Stomach (tissue), 9 donors: ENCODE data around the gene EAF1. TPM values are rescaled to one million over a fixed set of nuclear protein-coding genes. Genes with fewer than 3 reads are reported as not detected.

Experiments used
- DNase-seq, 2 donors: peaks; one replicate each; pipeline versions ENCODE4 v3.0.0 to v3.0.0-alpha.2; 2013 to 2019
- H3K27ac ChIP-seq, 5 donors: fragments of 200-600 bp in 4 of 5; sonication (generic) in 4 of 5; one replicate each; pipeline ENCODE4 v1.5.1; 2013 to 2019; ENCODE audit warnings: mild to moderate bottlenecking in 1 of 5, moderate library complexity in 1 of 5
- H3K27me3 ChIP-seq, 3 donors: fragments of 200-600 bp; sonication (generic); one replicate each; pipeline ENCODE4 v1.5.1; 2017 to 2019; ENCODE audit warnings: mixed run types in 1 of 3
- H3K36me3 ChIP-seq, 4 donors: fragments of 200-600 bp; sonication (generic); 1 replicate in 3 of 4; 2 replicates in 1 of 4; pipeline ENCODE4 v1.5.1; 2016 to 2019
- H3K4me1 ChIP-seq, 4 donors: fragments of 200-600 bp; sonication (generic); one replicate each; pipeline ENCODE4 v1.5.1; 2016 to 2019
- H3K4me3 ChIP-seq, 4 donors: fragments of 200-600 bp; sonication (generic) in 3 of 4; one replicate each; pipeline ENCODE4 v1.5.1; 2016 to 2019; ENCODE audit warnings: mild to moderate bottlenecking in 1 of 4
- H3K9me3 ChIP-seq, 4 donors: fragments of 200-600 bp; sonication (generic); one replicate each; pipeline ENCODE4 v1.5.1; 2016 to 2019
- CTCF ChIP-seq, 7 experiments: fragments of 450-650 bp in 4 of 7; fragments of 200-600 bp in 3 of 7; sonication (generic) in 3 of 7; IDR thresholded peaks; one replicate each; pipeline ENCODE4 v1.5.1; 2016 to 2019; ENCODE audit warnings: antibody characterized with exemption in 7 of 7, control low read depth in 2 of 7, mild to moderate bottlenecking in 1 of 7
- EP300 ChIP-seq: sonication (generic); formaldehyde crosslinking; IDR thresholded peaks from one replicate; pipeline ENCODE4 v1.6.1; 2017; ENCODE audit warnings: antibody characterized with exemption
- POLR2A ChIP-seq, 4 donors: fragments of 450-650 bp; IDR thresholded peaks; one replicate each; pipeline ENCODE4 v1.6.1; 2016; ENCODE audit warnings: antibody characterized with exemption in 4 of 4, control low read depth in 2 of 4, mild to moderate bottlenecking in 1 of 4, moderate library complexity in 1 of 4
- POLR2AphosphoS5 ChIP-seq, 3 donors: sonication (generic); formaldehyde crosslinking; IDR thresholded peaks; one replicate each; pipeline ENCODE4 v1.6.1; 2016; ENCODE audit warnings: antibody characterized with exemption in 3 of 3
- WGBS, 5 donors: extraction: QIAGEN DNeasy Blood & Tissue Kit in 3 of 5; methylation state at CpG; one replicate each; pipeline versions ENCODE4 v1.1.5 to v1.1.7; 2013 to 2018; 5-methylcytosine and 5-hydroxymethylcytosine counted together
- intact Hi-C: fragments of 100-400 bp; cut with DNase I; formaldehyde crosslinking; loops from one replicate; pipeline ENCODE4 v1.15.1; 2023; ENCODE audit warnings: low total_unique reads
- polyA plus RNA-seq, 3 donors: library from polyadenylated mRNA; stranded (reverse); fragments of 200-250 nt; gene quantifications; one replicate each; pipeline ENCODE4 v1.2.3, GENCODE V29; 2013
- total RNA-seq, 5 donors: library from RNA; depleted of rRNA; stranded (reverse); fragments of >200 nt; gene quantifications; one replicate each; pipeline versions ENCODE4 v1.1.0 to v1.2.3, GENCODE V29; 2014 to 2016
- donor health status: healthy with polysubstance abuse.
- donor health status: Bipolar disorder and iron deficiency.
- donor health status: healthy.

The EAF1 gene
- total and polyA plus RNA-seq, 8 donors, result 1.8 to 62.9 (median 15.9) TPM

GRCh38 chr3:15440891-15441290 is 13.5 kb downstream of the EAF1 start:
- intact Hi-C loops, result no loop called here
- 61 to 81% (median 75%) methylated on average over 4 of the region's 4 CpGs for WGBS, 5 donors
- DNase-seq, result no peak
- peaks cover 52 to 94% (median 84%) of the 10 kb centered on the region in 4 donors for H3K36me3 ChIP-seq
- H3K9me3 ChIP-seq, result no peaks in the 10 kb centered on the region
- no peak overlapping the region for H3K4me3 ChIP-seq
- no peak overlapping the region for H3K27ac ChIP-seq
- H3K4me1 ChIP-seq, result peaks cover 0 to 11% (median 0%) of the 10 kb centered on the region in 4 donors
- TF ChIP-seq EP300 (no peak), CTCF (IDR thresholded peaks at IDR 0.05) (no peak), POLR2AphosphoS5 (IDR thresholded peaks at IDR 0.05) (no peak)
- H3K27me3 ChIP-seq, result no peaks in the 10 kb centered on the region

- intact Hi-C loops, result no loop called here
- DNase-seq, result no peak
- TF ChIP-seq POLR2AphosphoS5 (IDR thresholded peaks at IDR 0.05) (no peak), CTCF (IDR thresholded peaks at IDR 0.05) (no peak), POLR2A (IDR thresholded peaks at IDR 0.05) (no peak), EP300 (no peak)
- H3K4me1 ChIP-seq, result peaks cover 0 to 4% (median 0%) of the 10 kb centered on the region in 4 donors
- H3K4me3 ChIP-seq, result no peak overlapping the region
- H3K27ac ChIP-seq, result no peak overlapping the region
- no peaks in the 10 kb centered on the region for H3K9me3 ChIP-seq
- peaks cover 22 to 63% (median 53%) of the 10 kb centered on the region in 4 donors for H3K36me3 ChIP-seq
- WGBS, 5 donors, result 70 to 86% (median 75%) methylated on average over 4 of the region's 4 CpGs
- H3K27me3 ChIP-seq, result no peaks in the 10 kb centered on the region
Observed at GRCh38 chr3:15443826-15444524, 16.6 kb downstream of the EAF1 start.

GRCh38 chr3:15449489-15450224 is 22.3 kb downstream of the EAF1 start:
- TF ChIP-seq CTCF (IDR thresholded peaks at IDR 0.05) (no peak), EP300 (no peak), POLR2AphosphoS5 (IDR thresholded peaks at IDR 0.05) (no peak), POLR2A (IDR thresholded peaks at IDR 0.05) (no peak)
- H3K4me3 ChIP-seq, result no peak overlapping the region
- peaks cover 0 to 54% (median 24%) of the 10 kb centered on the region in 4 donors for H3K36me3 ChIP-seq
- no peaks in the 10 kb centered on the region for H3K27me3 ChIP-seq
- 82 to 96% (median 86%) methylated on average over 2 to 3 of the region's 3 CpGs for WGBS, 5 donors
- intact Hi-C loops, result no loop called here
- DNase-seq, result no peak
- no peak overlapping the region for H3K27ac ChIP-seq
- H3K4me1 ChIP-seq, result no peaks in the 10 kb centered on the region
- H3K9me3 ChIP-seq, result no peaks in the 10 kb centered on the region

GRCh38 chr3:15450438-15451215 is 23.2 kb downstream of the EAF1 start:
- Histone ChIP-seq H3K4me1 (no peaks in the 10 kb centered on the region), H3K4me3 (no peak overlapping the region), H3K36me3 (peaks cover 0 to 49% (median 21%) of the 10 kb centered on the region in 4 donors), H3K27ac (no peak overlapping the region), H3K9me3 (no peaks in the 10 kb centered on the region), H3K27me3 (no peaks in the 10 kb centered on the region)
- TF ChIP-seq EP300 (no peak), CTCF (IDR thresholded peaks at IDR 0.05) (no peak), POLR2A (IDR thresholded peaks at IDR 0.05) (no peak), POLR2AphosphoS5 (IDR thresholded peaks at IDR 0.05) (no peak)
- WGBS, 5 donors, result 86 to 95% (median 93%) methylated on average over 12 of the region's 12 CpGs
- DNase-seq, result no peak
- intact Hi-C loops, result no loop called here
